Keratinocyte (primary cell): ENCODE data around the gene IGF2BP2.
A peak's percentile ranks its signal among the peaks of the same experiment; 100 is the strongest.

ENCODE experiments used
- EZH2 ChIP-seq: IDR thresholded peaks from one replicate; pipeline ENCODE4 v1.6.1; 2012; ENCODE audit warnings: inconsistent platforms, mild to moderate bottlenecking, low read length, moderate library complexity
- TF ChIP-seq, protein P1 (sequence below), 3 experiments: IDR thresholded peaks in 1 of 3; conservative IDR thresholded peaks in 1 of 3; optimal IDR thresholded peaks in 1 of 3; 2 replicates in 2 of 3; 3 replicates in 1 of 3; pipeline versions ENCODE3 to v1.5.1; 2011; ENCODE audit warnings: low read length in 3 of 3, mild to moderate bottlenecking in 3 of 3, moderate library complexity in 2 of 3, control low read depth in 1 of 3, inconsistent platforms in 1 of 3; ENCODE audit not compliant: insufficient read depth in 2 of 3; ENCODE audit errors: extremely low read depth in 1 of 3

DNA sequence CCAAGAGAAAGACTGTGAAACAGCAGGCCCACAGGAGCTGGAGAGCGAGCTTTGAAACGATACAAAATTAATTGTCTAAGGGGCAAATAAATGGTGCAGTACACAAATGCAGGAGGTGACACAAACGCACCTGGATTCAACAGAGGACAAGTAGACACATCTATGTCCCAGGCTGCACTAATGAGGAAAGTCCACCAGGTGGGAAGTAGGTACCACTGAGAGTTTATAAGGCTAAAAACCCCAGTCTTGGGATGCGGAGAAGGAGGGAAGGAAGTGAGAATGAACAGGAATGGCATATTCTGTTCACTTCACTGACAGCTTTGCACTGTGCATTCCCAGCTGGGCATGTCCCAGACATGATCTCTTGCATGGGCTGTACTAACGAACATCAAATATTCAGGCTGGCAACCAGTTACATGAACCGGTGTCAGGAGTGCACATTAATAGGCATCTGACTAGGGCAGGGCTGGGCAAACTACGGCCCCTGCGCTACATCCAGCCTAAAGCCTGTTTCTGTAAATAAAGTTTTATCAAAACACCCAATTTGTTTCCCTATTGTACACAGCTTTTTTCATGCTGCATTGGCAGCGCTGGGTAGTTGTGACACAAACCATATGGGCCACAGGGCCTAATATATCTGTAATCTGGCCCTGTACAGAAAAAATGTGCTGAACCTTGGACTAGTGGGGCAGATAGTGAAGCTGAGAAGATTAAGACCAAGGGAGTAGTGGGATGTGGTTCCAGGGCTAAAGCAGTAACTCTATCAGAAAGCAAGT is 107.0 kb downstream of the IGF2BP2 start:
- TF ChIP-seq, protein P1, sequence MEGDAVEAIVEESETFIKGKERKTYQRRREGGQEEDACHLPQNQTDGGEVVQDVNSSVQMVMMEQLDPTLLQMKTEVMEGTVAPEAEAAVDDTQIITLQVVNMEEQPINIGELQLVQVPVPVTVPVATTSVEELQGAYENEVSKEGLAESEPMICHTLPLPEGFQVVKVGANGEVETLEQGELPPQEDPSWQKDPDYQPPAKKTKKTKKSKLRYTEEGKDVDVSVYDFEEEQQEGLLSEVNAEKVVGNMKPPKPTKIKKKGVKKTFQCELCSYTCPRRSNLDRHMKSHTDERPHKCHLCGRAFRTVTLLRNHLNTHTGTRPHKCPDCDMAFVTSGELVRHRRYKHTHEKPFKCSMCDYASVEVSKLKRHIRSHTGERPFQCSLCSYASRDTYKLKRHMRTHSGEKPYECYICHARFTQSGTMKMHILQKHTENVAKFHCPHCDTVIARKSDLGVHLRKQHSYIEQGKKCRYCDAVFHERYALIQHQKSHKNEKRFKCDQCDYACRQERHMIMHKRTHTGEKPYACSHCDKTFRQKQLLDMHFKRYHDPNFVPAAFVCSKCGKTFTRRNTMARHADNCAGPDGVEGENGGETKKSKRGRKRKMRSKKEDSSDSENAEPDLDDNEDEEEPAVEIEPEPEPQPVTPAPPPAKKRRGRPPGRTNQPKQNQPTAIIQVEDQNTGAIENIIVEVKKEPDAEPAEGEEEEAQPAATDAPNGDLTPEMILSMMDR (optimal IDR thresholded peaks at IDR 0.05 in 1 of 3, IDR thresholded peaks at IDR 0.05 in 1 of 3, conservative IDR thresholded peaks at IDR 0.05 in 1 of 3; ENCODE audit: extremely low read depth in 1 of 3, insufficient read depth in 2 of 3, low read length in 3 of 3): peak in 2 of 3 experiments; percentile 29 to 49
- TF ChIP-seq EZH2: no peak
